Measurements from ENCODE around the gene KPNA1. TPM values are rescaled to one million over a fixed set of nuclear protein-coding genes. Genes with fewer than 3 reads are reported as not detected.

The KPNA1 gene
- total RNA-seq, 1 donor from 2014 or later: 72.9 TPM

DNA sequence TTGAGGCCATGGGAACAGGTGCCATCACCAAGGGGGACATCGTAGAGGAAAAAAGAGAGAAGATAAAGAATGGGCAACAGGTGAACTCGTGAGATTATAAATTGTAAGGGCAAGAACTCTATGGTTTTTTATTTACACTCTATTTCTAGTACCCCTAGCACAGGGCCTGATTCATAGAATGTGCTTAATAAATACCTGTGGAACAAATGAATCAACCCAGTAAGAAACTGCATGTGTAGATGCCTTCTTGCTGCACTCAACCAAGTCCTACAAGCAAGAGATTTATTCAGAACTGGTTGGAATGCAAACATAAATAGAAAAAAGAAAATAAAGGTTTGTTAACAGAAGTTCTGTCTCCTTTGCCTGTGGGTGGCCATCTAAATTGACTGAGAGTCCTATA is 18.7 kb upstream of the KPNA1 start:
- intact Hi-C loops (cut with micrococcal nuclease): loop anchor here (5.0 kb wide), 1 partner anchor 986 kb away; the partner anchor contains the start of gene POLQ
- POLR2A ChIA-PET: interaction anchor here (0.8 kb wide), 1 partner anchor 117 kb away, joined by 3 read pairs; the partner anchor contains the start of gene WDR5B
- no peaks in the 10 kb centered on the region for H3K9me3 Mint-ChIP-seq
- peaks cover 3% of the 10 kb centered on the region for H3K4me1 Mint-ChIP-seq
- H3K27ac Mint-ChIP-seq: no peak overlapping the region
- ATAC-seq (ENCODE audit: low read depth): no peak
- no peak for TF ChIP-seq CTCF (IDR thresholded peaks at IDR 0.05)
- CTCF ChIA-PET: no interaction called here
- H3K36me3 Mint-ChIP-seq (ENCODE audit: low read depth): peaks cover 79% of the 10 kb centered on the region
- H3K4me3 Mint-ChIP-seq: no peak overlapping the region
- DNase-seq: no peak
- H3K27me3 Mint-ChIP-seq: no peaks in the 10 kb centered on the region

- ChIA-PET POLR2A (interaction anchor here (0.7 kb wide), 1 partner anchor 114 kb away, joined by 13 read pairs; no protein-coding TSS in a partner anchor), CTCF (no interaction called here)
- ATAC-seq (ENCODE audit: low read depth) (no peak), DNase-seq (no peak)
- H3K9me3 Mint-ChIP-seq: no peaks in the 10 kb centered on the region
- intact Hi-C loops (cut with micrococcal nuclease): loop anchor here (5.0 kb wide), 1 partner anchor 983 kb away; the partner anchor contains the start of gene POLQ
- peaks cover 65% of the 10 kb centered on the region for H3K36me3 Mint-ChIP-seq (ENCODE audit: low read depth)
- H3K27me3 Mint-ChIP-seq: no peaks in the 10 kb centered on the region
- TF ChIP-seq CTCF (IDR thresholded peaks at IDR 0.05): no peak
- no peak overlapping the region for H3K4me3 Mint-ChIP-seq
- no peak overlapping the region for H3K27ac Mint-ChIP-seq
- H3K4me1 Mint-ChIP-seq: peaks cover 3% of the 10 kb centered on the region
Observed at GRCh38 chr3:122530164-122530563, 15.4 kb upstream of the KPNA1 start.

DNA sequence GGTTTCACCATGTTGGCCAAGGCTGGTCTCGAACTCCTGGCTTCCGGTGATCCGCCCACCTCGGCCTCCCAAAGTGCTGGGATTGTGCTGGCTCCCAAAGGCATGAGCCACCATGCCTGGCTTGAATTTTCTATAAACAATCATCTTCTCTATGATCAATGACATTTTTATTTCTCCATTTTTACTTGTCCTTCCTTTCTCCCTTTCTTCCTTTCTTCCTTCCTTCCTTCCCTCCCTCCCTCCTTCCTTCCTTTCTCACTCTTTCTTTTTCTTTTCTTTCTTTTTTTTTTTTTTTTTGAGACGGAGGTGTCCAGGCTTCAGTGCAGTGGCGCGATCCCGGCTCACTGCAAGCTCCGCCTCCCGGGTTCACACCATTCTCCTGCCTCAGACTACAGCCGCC is 8.6 kb upstream of the KPNA1 start:
- Mint-ChIP-seq H3K27me3 (no peaks in the 10 kb centered on the region), H3K9me3 (no peaks in the 10 kb centered on the region), H3K4me1 (no peaks in the 10 kb centered on the region), H3K4me3 (no peak overlapping the region), H3K27ac (no peak overlapping the region), H3K36me3 (ENCODE audit: low read depth) (peaks cover 16% of the 10 kb centered on the region)
- POLR2A ChIA-PET: no interaction called here
- intact Hi-C loops (cut with micrococcal nuclease): no loop called here
- DNase-seq: no peak
- CTCF ChIA-PET: no interaction called here
- no peak for ATAC-seq (ENCODE audit: low read depth)
- no peak for TF ChIP-seq CTCF (IDR thresholded peaks at IDR 0.05)

DNA sequence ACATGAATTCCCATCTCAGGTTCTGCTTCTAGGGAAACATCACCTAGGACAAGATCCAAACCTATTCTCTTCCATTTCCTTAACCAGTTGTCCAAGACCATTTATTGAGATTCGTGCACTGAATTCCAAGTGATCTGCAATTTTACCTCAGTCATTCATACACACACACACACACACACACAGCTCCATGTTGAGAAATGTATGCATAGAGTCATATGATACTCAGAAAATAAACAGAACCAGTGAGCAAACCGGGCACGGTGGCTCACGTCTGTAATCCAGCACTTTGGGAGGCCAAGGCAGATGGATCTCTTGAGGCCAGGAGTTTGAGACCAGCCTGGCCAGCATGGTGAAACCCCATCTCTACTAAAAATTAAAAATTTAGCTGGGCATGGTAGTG is 6.1 kb upstream of the KPNA1 start:
- Mint-ChIP-seq H3K36me3 (ENCODE audit: low read depth) (no peaks in the 10 kb centered on the region), H3K27ac (no peak overlapping the region), H3K9me3 (no peaks in the 10 kb centered on the region), H3K4me1 (no peaks in the 10 kb centered on the region), H3K4me3 (no peak overlapping the region), H3K27me3 (no peaks in the 10 kb centered on the region)
- ChIA-PET POLR2A (interaction anchor here (0.7 kb wide), 1 partner anchor 888 kb away, joined by 7 read pairs; no protein-coding TSS in a partner anchor), CTCF (no interaction called here)
- no peak for ATAC-seq (ENCODE audit: low read depth)
- intact Hi-C loops (cut with micrococcal nuclease): no loop called here
- no peak for DNase-seq
- no peak for TF ChIP-seq CTCF (IDR thresholded peaks at IDR 0.05)

DNA sequence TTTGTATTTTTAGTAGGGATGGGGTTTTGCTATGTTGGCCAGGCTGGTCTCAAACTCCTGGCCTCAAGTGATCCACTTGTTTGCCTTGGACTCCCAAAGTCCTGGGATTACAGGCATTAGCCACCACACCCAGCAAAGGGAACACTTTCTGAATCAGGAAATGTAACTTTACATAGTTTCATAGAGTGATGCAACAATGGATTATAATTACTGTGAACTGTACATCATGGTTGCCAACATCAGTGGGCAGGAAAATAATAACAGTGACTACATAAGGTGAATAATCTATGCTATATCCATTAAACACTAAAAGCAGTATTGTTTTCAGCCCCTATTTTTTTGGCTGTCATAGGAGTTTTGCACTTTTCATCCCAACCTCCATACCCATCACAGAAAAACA is 5.0 kb upstream of the KPNA1 start:
- DNase-seq: no peak
- TF ChIP-seq CTCF (IDR thresholded peaks at IDR 0.05): no peak
- ChIA-PET POLR2A (interaction anchor here (0.5 kb wide), 1 partner anchor 11 kb away, joined by 3 read pairs; no protein-coding TSS in a partner anchor), CTCF (no interaction called here)
- H3K27ac Mint-ChIP-seq: no peak overlapping the region
- ATAC-seq (ENCODE audit: low read depth): no peak
- intact Hi-C loops (cut with micrococcal nuclease): loop anchor here (10.0 kb wide), 1 partner anchor 1065 kb away; the partner anchor contains the start of gene HACD2
- H3K36me3 Mint-ChIP-seq (ENCODE audit: low read depth): no peaks in the 10 kb centered on the region
- no peaks in the 10 kb centered on the region for H3K27me3 Mint-ChIP-seq
- no peak overlapping the region for H3K4me3 Mint-ChIP-seq
- H3K9me3 Mint-ChIP-seq: no peaks in the 10 kb centered on the region
- peaks cover 3% of the 10 kb centered on the region for H3K4me1 Mint-ChIP-seq

Data from activated B cell treated with CpG ODN at 0.5 μM for 24 hours (primary cell).